GM12878 (cell line): ENCODE measurements around the gene INPP5D. TPM values are rescaled to one million over a fixed set of nuclear protein-coding genes. Genes with fewer than 3 reads are reported as not detected.

Source experiments
- ATAC-seq: fragments of 200-7000 bp; cut with Tn5 transposase; 3 replicates; pipeline ENCODE4 v1.9.1; 2020; ENCODE audit warnings: mild to moderate bottlenecking, moderate library complexity
- BruUV-seq: library from RNA; stranded (reverse); fragments of 400-500 nt; replicated peaks from 2 replicates; lab custom pipeline; 2021; lab: Mats Ljungman, UMichigan
- CTCF ChIA-PET: fragments of 300-600 bp; sonication (Branson Sonifier 250); formaldehyde crosslinking; extraction: SDS; loops from one replicate; lab custom pipeline; 2021; ENCODE audit warnings: inconsistent platforms; lab: Yijun Ruan, JAX
- POLR2A ChIA-PET: fragments of 350-600 bp; formaldehyde crosslinking; extraction: SDS; loops from one replicate; lab custom pipeline; 2021; ENCODE audit warnings: inconsistent platforms; lab: Charles Lee
- RAD21 ChIA-PET: fragments of 300-600 bp; sonication (Branson Sonifier 250); formaldehyde crosslinking; loops from one replicate; lab custom pipeline; 2023; ENCODE audit warnings: antibody characterized with exemption; ENCODE audit not compliant: unreplicated experiment; lab: Charles Lee
- SMC1A ChIA-PET: fragments of 300-600 bp; sonication (Branson Sonifier 250); formaldehyde crosslinking; loops from one replicate; lab custom pipeline; 2023; ENCODE audit not compliant: unreplicated experiment, uncharacterized antibody; lab: Charles Lee
- DNase-seq: peaks from one replicate; pipeline ENCODE4 v3.0.0-alpha.2; 2011; ENCODE audit warnings: low read depth, low spot score
- FAIRE-seq: peaks from 3 replicates; lab custom pipeline; 2011; peaks lifted over from hg19 to GRCh38; lab: Jason Lieb, UNC
- H2AFZ ChIP-seq: 2 replicates; pipeline ENCODE4 v1.6.0; 2011; ENCODE audit warnings: low read depth, low read length, control low read depth; ENCODE audit not compliant: control insufficient read depth
- H3K27ac ChIP-seq: 2 replicates; pipeline ENCODE4 v1.5.1; 2011; ENCODE audit warnings: control low read depth; ENCODE audit not compliant: control insufficient read depth, insufficient read depth
- H3K27me3 ChIP-seq, 2 experiments: replicated peaks in 1 of 2; 2 replicates each; pipeline versions ENCODE4 v1.6.0 to v1.6.1; 2011; ENCODE audit warnings: low read length in 1 of 2; ENCODE audit not compliant: control insufficient read depth in 2 of 2, insufficient read depth in 2 of 2
- H3K36me3 ChIP-seq, 2 experiments: 2 replicates each; pipeline ENCODE4 v1.5.1; 2011; ENCODE audit warnings: low read length in 1 of 2; ENCODE audit not compliant: control insufficient read depth in 2 of 2, insufficient read depth in 2 of 2
- H3K4me1 ChIP-seq: 2 replicates; pipeline ENCODE4 v1.6.1; 2011; ENCODE audit warnings: mild to moderate bottlenecking, low read length, moderate library complexity, mixed read lengths; ENCODE audit not compliant: control insufficient read depth, insufficient read depth
- H3K4me2 ChIP-seq: 2 replicates; pipeline ENCODE4 v1.6.0; 2011; ENCODE audit warnings: control low read depth; ENCODE audit not compliant: control insufficient read depth, insufficient read depth
- H3K4me3 ChIP-seq: fragments of 200-600 bp; sonication (generic); 2 replicates; pipeline ENCODE4 v1.5.1; 2016
- H3K79me2 ChIP-seq: 2 replicates; pipeline ENCODE4 v1.6.0; 2011; ENCODE audit warnings: low read length; ENCODE audit not compliant: control insufficient read depth, insufficient read depth
- H3K9ac ChIP-seq: 2 replicates; pipeline ENCODE4 v1.8.0; 2011; ENCODE audit warnings: low read length, control low read depth, mixed read lengths; ENCODE audit not compliant: control insufficient read depth, insufficient read depth
- H3K9me3 ChIP-seq: replicated peaks from 3 replicates; pipeline ENCODE4 v1.5.1; 2011; ENCODE audit warnings: mild to moderate bottlenecking, low read length; ENCODE audit not compliant: control insufficient read depth, insufficient read depth
- H4K20me1 ChIP-seq: 2 replicates; pipeline ENCODE4 v1.6.0; 2011; ENCODE audit not compliant: control insufficient read depth, insufficient read depth
- ATF3 ChIP-seq: IDR thresholded peaks from 2 replicates; pipeline ENCODE4 v1.6.1; 2011; ENCODE audit warnings: low read depth, mild to moderate bottlenecking, low read length, moderate library complexity, borderline replicate concordance; ENCODE audit errors: extremely low read depth
- ETV6 ChIP-seq, 2 experiments: fragments of 450-650 bp in 1 of 2; IDR thresholded peaks in 1 of 2; conservative IDR thresholded peaks in 1 of 2; 2 replicates each; pipeline ENCODE4 v1.6.1; 2014; ENCODE audit warnings: antibody characterized with exemption in 1 of 2, borderline replicate concordance in 1 of 2, low read depth in 1 of 2, mild to moderate bottlenecking in 1 of 2, moderate library complexity in 1 of 2
- HCFC1 ChIP-seq: fragments of 150-350 bp; IDR thresholded peaks from 2 replicates; pipeline ENCODE4 v1.6.1; 2014; ENCODE audit warnings: low read length
- HDGF ChIP-seq: fragments of 450-650 bp; IDR thresholded peaks from 2 replicates; pipeline ENCODE4 v1.6.1; 2016; ENCODE audit warnings: antibody characterized with exemption
- HSF1 ChIP-seq: fragments of 150-350 bp; IDR thresholded peaks from 2 replicates; pipeline ENCODE4 v1.6.1; 2014; ENCODE audit warnings: mild to moderate bottlenecking, low read depth, low read length
- IRF3 ChIP-seq: fragments of 450-650 bp; IDR thresholded peaks from 2 replicates; pipeline ENCODE4 v1.6.1; 2014; ENCODE audit warnings: mild to moderate bottlenecking
- IRF4 ChIP-seq: IDR thresholded peaks from 2 replicates; pipeline ENCODE4 v1.6.1; 2011; ENCODE audit warnings: low read depth, low read length
- KAT2A ChIP-seq: conservative IDR thresholded peaks from 2 replicates; pipeline ENCODE4 v1.6.1; 2011; ENCODE audit warnings: low read depth, low read length; ENCODE audit not compliant: control insufficient read depth
- MEF2A ChIP-seq: IDR thresholded peaks from 2 replicates; pipeline ENCODE4 v1.6.1; 2011; ENCODE audit warnings: low read depth, mild to moderate bottlenecking, low read length, moderate library complexity; ENCODE audit not compliant: insufficient read depth
- NFYA ChIP-seq: IDR thresholded peaks from 2 replicates; pipeline ENCODE4 v1.6.1; 2011; ENCODE audit warnings: low read depth, mild to moderate bottlenecking, low read length, improper control_type of control experiment, borderline replicate concordance
- NFYB ChIP-seq: IDR thresholded peaks from 2 replicates; pipeline ENCODE4 v1.6.1; 2011; ENCODE audit warnings: low read depth, mild to moderate bottlenecking, low read length, improper control_type of control experiment, moderate library complexity; ENCODE audit not compliant: insufficient read depth
- POLR2A ChIP-seq: IDR thresholded peaks from 2 replicates; pipeline ENCODE4 v1.6.1; 2011; ENCODE audit warnings: low read depth, mild to moderate bottlenecking, low read length
- RAD51 ChIP-seq: fragments of 450-650 bp; IDR thresholded peaks from 2 replicates; pipeline ENCODE4 v1.6.1; 2016; ENCODE audit warnings: moderate library complexity, mild to moderate bottlenecking, inconsistent platforms
- REST ChIP-seq: IDR thresholded peaks from 2 replicates; pipeline ENCODE4 v1.6.1; 2012; ENCODE audit warnings: mild to moderate bottlenecking, low read depth, low read length
- ZNF207 ChIP-seq: fragments of 450-650 bp; IDR thresholded peaks from 2 replicates; pipeline ENCODE4 v1.6.1; 2014; ENCODE audit warnings: antibody characterized with exemption, mild to moderate bottlenecking, borderline replicate concordance
- ZNF274 ChIP-seq: IDR thresholded peaks from one replicate; pipeline ENCODE4 v1.8.0; 2011; ENCODE audit not compliant: insufficient read length, insufficient read depth
- WGBS: methylation state at CpG from one replicate; pipeline ENCODE4 v1.1.6; 2016; ENCODE audit warnings: low lambda C conversion rate; ENCODE audit not compliant: insufficient replicate concordance, insufficient coverage; ENCODE audit errors: missing lambda C conversion rate; 5-methylcytosine and 5-hydroxymethylcytosine counted together
- in situ Hi-C: fragments of 300-500 bp; cut with MboI; formaldehyde crosslinking; loops from 9 replicates; pipeline ENCODE4 v1.14.3; 2018; ENCODE audit warnings: mixed read lengths
- intact Hi-C: fragments of 100-400 bp; cut with micrococcal nuclease; formaldehyde crosslinking; loops from one replicate; pipeline ENCODE4 v1.14.2; 2022; ENCODE audit not compliant: unreplicated experiment
- polyA plus RNA-seq, 11 experiments: library from polyadenylated mRNA; depleted of rRNA in 4 of 11; unstranded in 6 of 11; stranded (reverse) in 5 of 11; fragments of >200 nt; fragmentation: Nextera tagmentation in 4 of 11; fragmentation: Illumina TruSeq in 1 of 11; extraction: Ambion mirVana in 4 of 11; extraction: Trizol in 1 of 11; gene quantifications; 1 replicate in 1 of 11; 2 replicates in 10 of 11; pipeline versions ENCODE4 v1.2.1 to v1.2.3, GENCODE V29; 2011 to 2016; ENCODE audit warnings: inconsistent platforms in 2 of 11, missing spikeins in 2 of 11, low read depth in 1 of 11
- total RNA-seq, 4 experiments: library from RNA; depleted of rRNA in 3 of 4; stranded (reverse); fragments of >200 nt in 3 of 4; fragmentation: Illumina TruSeq in 1 of 4; extraction: Trizol in 1 of 4; gene quantifications; 2 replicates each; pipeline versions ENCODE4 v1.2.1 to v1.2.3, GENCODE V29; 2013 to 2021

Gene INPP5D
- total and polyA plus RNA-seq, 10 of the 15 experiments (the other 5 are each of a cell fraction or from before 2014, with no cell fraction given) = 11.8 to 139 (median 88.8) TPM

- SMC1A ChIA-PET = interaction anchor here (1.0 to 3.4 kb wide), 4 partner anchors 12 to 76 kb away, joined by 4 to 9 read pairs (median 6); no protein-coding TSS in a partner anchor
- Histone ChIP-seq H3K4me3 (no peak overlapping the region), H3K4me2 (no peak overlapping the region), H3K9ac (no peak overlapping the region), H2AFZ (no peak overlapping the region), H4K20me1 (no peaks in the 10 kb centered on the region), H3K4me1 (peaks cover 6% of the 10 kb centered on the region), H3K79me2 (peaks cover 2% of the 10 kb centered on the region), H3K9me3 (no peaks in the 10 kb centered on the region; the same call in 1 of the 3 replicates), H3K27me3 (no peaks in the 10 kb centered on the region), H3K36me3 (peaks cover 45 to 68% of the 10 kb centered on the region in 2 experiments), H3K27ac (no peak overlapping the region)
- RAD21 ChIA-PET = interaction anchor here (1.1 kb wide), 1 partner anchor 67 kb away, joined by 4 read pairs; no protein-coding TSS in a partner anchor
- BruUV-seq = no TSS peak
- POLR2A ChIA-PET = interaction anchor here (1.3 kb wide), 1 partner anchor 60 kb away, joined by 3 read pairs; no protein-coding TSS in a partner anchor
- DNase-seq (no peak), FAIRE-seq (no peak), ATAC-seq (no peak)
- intact Hi-C loops = no loop called here
- CTCF ChIA-PET = interaction anchor here (0.7 to 1.8 kb wide), 4 partner anchors 24 to 77 kb away, joined by 3 to 6 read pairs (median 3); partner anchors contain the start of gene INPP5D
- 94% methylated on average over 6 of the region's 7 CpGs for WGBS
- in situ Hi-C loops = no loop called here
- no peak for TF ChIP-seq KAT2A
- TF ChIP-seq REST = no peak
- TF ChIP-seq RAD51 = no peak
- no peak for TF ChIP-seq MEF2A
- TF ChIP-seq ETV6 (conservative IDR thresholded peaks at IDR 0.05 in 1 of 2, IDR thresholded peaks at IDR 0.05 in 1 of 2; ENCODE audit: borderline replicate concordance in 1 of 2, low read depth in 1 of 2) = no peak
- no peak for TF ChIP-seq POLR2A
- TF ChIP-seq NFYA = no peak
- no peak for TF ChIP-seq ZNF274
- no peak for TF ChIP-seq IRF4
- TF ChIP-seq HDGF = no peak
- no peak for TF ChIP-seq HSF1
- no peak for TF ChIP-seq ATF3
- TF ChIP-seq NFYB = no peak
- TF ChIP-seq IRF3 = no peak
- TF ChIP-seq ZNF207 = no peak
- TF ChIP-seq HCFC1 = no peak
These were observed 70.4 kb downstream of the INPP5D start for GRCh38 chr2:233130481-233131020.
